Lung (tissue), 12 donors: ENCODE data around the gene TSPO2. TPM values are rescaled to one million over a fixed set of nuclear protein-coding genes. Genes with fewer than 3 reads are reported as not detected.

ENCODE experiments used
- ATAC-seq: fragments of 200-7000 bp; cut with Tn5 transposase; one replicate; pipeline ENCODE4 v1.9.1; 2020; ENCODE audit warnings: moderate number of reproducible peaks; ENCODE audit not compliant: insufficient read depth, low FRiP score
- DNase-seq, 3 donors: peaks; one replicate each; pipeline ENCODE4 v3.0.0-alpha.2; 2013 to 2017
- H3K27ac ChIP-seq, 2 donors: one replicate each; pipeline ENCODE4 v1.5.1; 2013; ENCODE audit warnings: mild to moderate bottlenecking in 2 of 2, moderate library complexity in 2 of 2, control low read depth in 1 of 2, inconsistent platforms in 1 of 2, low read depth in 1 of 2, low read length in 1 of 2
- H3K27me3 ChIP-seq, 3 donors: one replicate each; pipeline ENCODE4 v1.5.1; 2013; ENCODE audit warnings: low read length in 2 of 3; ENCODE audit not compliant: control insufficient read depth in 3 of 3, insufficient read depth in 3 of 3
- H3K36me3 ChIP-seq, 4 donors: one replicate each; pipeline ENCODE4 v1.5.1; 2013; ENCODE audit warnings: low read length in 4 of 4, mild to moderate bottlenecking in 1 of 4, moderate library complexity in 1 of 4; ENCODE audit not compliant: control insufficient read depth in 4 of 4, insufficient read depth in 4 of 4
- H3K4me1 ChIP-seq, 5 donors: one replicate each; pipeline ENCODE4 v1.5.1; 2013; ENCODE audit warnings: low read length in 5 of 5, mild to moderate bottlenecking in 2 of 5, moderate library complexity in 1 of 5; ENCODE audit not compliant: control insufficient read depth in 5 of 5, insufficient read depth in 5 of 5
- H3K4me3 ChIP-seq: one replicate; pipeline ENCODE4 v1.5.1; 2013; ENCODE audit warnings: mild to moderate bottlenecking, control low read depth, moderate library complexity
- H3K9ac ChIP-seq, 2 donors: one replicate each; pipeline ENCODE4 v1.5.1; 2013; ENCODE audit warnings: low read length in 2 of 2, control low read depth in 1 of 2; ENCODE audit not compliant: insufficient read depth in 1 of 2
- H3K9me3 ChIP-seq, 4 donors: one replicate each; pipeline ENCODE4 v1.5.1; 2013; ENCODE audit warnings: low read length in 3 of 4, mild to moderate bottlenecking in 1 of 4, moderate library complexity in 1 of 4; ENCODE audit not compliant: control insufficient read depth in 4 of 4, insufficient read depth in 3 of 4
- CTCF ChIP-seq: IDR thresholded peaks from 2 replicates; pipeline ENCODE4 v1.5.1; 2012; ENCODE audit warnings: mild to moderate bottlenecking; ENCODE audit errors: control extremely low read depth, extremely low read depth
- WGBS, 2 donors: extraction: QIAGEN DNeasy Blood & Tissue Kit; methylation state at CpG; one replicate each; pipeline ENCODE4 v1.1.7; 2013; 5-methylcytosine and 5-hydroxymethylcytosine counted together
- polyA plus RNA-seq, 2 donors: library from polyadenylated mRNA; stranded (reverse); fragments of 200-250 nt; gene quantifications; one replicate each; pipeline ENCODE4 v1.2.1, GENCODE V29; 2013
- total RNA-seq, 2 donors: library from RNA; depleted of rRNA in 1 of 2; stranded (reverse); fragments of >200 nt in 1 of 2; gene quantifications; one replicate each; pipeline ENCODE4 v1.2.1, GENCODE V29; 2014 to 2021
- donor health status: control.
- donor health status: control.
- donor health status: Bipolar disorder and iron deficiency.
- donor health status: healthy.
- donor health status: DM: yes; HTN: yes; CAD: no.

Gene TSPO2
- total and polyA plus RNA-seq, 4 donors = 0.07 to 0.57 TPM; not detected in 2

GRCh38 chr6:41050536-41050935, 8.3 kb downstream of the TSPO2 start:
- no peak for DNase-seq
- no peak for TF ChIP-seq CTCF
- ATAC-seq = no peak
- H3K36me3 ChIP-seq = no peaks in the 10 kb centered on the region
- no peak overlapping the region for H3K9ac ChIP-seq
- 82 to 92% methylated on average over 3 of the region's 3 CpGs for WGBS, 2 donors
- peaks cover 0 to 8% (median 0%) of the 10 kb centered on the region in 5 donors for H3K4me1 ChIP-seq
- no peak overlapping the region for H3K27ac ChIP-seq
- H3K4me3 ChIP-seq = no peak overlapping the region
- no peaks in the 10 kb centered on the region for H3K27me3 ChIP-seq
- H3K9me3 ChIP-seq = no peaks in the 10 kb centered on the region

GRCh38 chr6:41051873-41052272, 9.6 kb downstream of the TSPO2 start:
- H3K9ac ChIP-seq = no peak overlapping the region
- H3K4me3 ChIP-seq = no peak overlapping the region
- ATAC-seq = no peak
- peak overlapping the region in 1 of 2 donors; percentile 82 for H3K27ac ChIP-seq
- no peaks in the 10 kb centered on the region for H3K27me3 ChIP-seq
- TF ChIP-seq CTCF = no peak
- DNase-seq = no peak
- H3K4me1 ChIP-seq = peaks cover 0 to 8% (median 0%) of the 10 kb centered on the region in 5 donors
- WGBS, 2 donors = 46 to 56% methylated on average over 5 of the region's 5 CpGs
- H3K36me3 ChIP-seq = no peaks in the 10 kb centered on the region
- H3K9me3 ChIP-seq = no peaks in the 10 kb centered on the region

- Histone ChIP-seq H3K27me3 (no peaks in the 10 kb centered on the region), H3K36me3 (no peaks in the 10 kb centered on the region), H3K27ac (peak within 1 kb of the TSS in 1 of 2 donors; percentile 82), H3K4me1 (peaks cover 0 to 8% (median 0%) of the 10 kb centered on the region in 5 donors), H3K9ac (no peak within 1 kb of the TSS), H3K4me3 (no peak within 1 kb of the TSS), H3K9me3 (no peaks in the 10 kb centered on the region)
- no peak for TF ChIP-seq CTCF
- DNase-seq (peak in 2 of 3 donors; percentile 29 to 53), ATAC-seq (no peak)
- 78 to 84% methylated on average over 5 of the region's 5 CpGs for WGBS, 2 donors
Observed at GRCh38 chr6:41053041-41053440, 10.8 kb downstream of the TSPO2 start, which contains the start of gene APOBEC2. APOBEC2 (plus strand) TSS chr6:41053202; CDS start chr6:41053348, 146 bp downstream.

- Histone ChIP-seq H3K4me1 (peaks cover 0 to 17% (median 0%) of the 10 kb centered on the region in 5 donors), H3K9ac (no peak overlapping the region), H3K36me3 (no peaks in the 10 kb centered on the region), H3K9me3 (no peaks in the 10 kb centered on the region), H3K27ac (peak overlapping the region in 1 of 2 donors; percentile 82), H3K27me3 (no peaks in the 10 kb centered on the region), H3K4me3 (no peak overlapping the region)
- WGBS, 2 donors = 98 to 100% methylated on average over 3 of the region's 3 CpGs
- no peak for TF ChIP-seq CTCF
- no peak for DNase-seq
- ATAC-seq = no peak
Observed at GRCh38 chr6:41054511-41054910, 12.2 kb downstream of the TSPO2 start.
